ENCODE measurements around the gene CGNL1.

CGNL1 gene

GRCh38 chr15:57462381-57462780, 86.1 kb downstream of the CGNL1 start:
- DNase-seq = no peak

- DNase-seq = no peak
Observed at GRCh38 chr15:57463360-57463759, 87.1 kb downstream of the CGNL1 start.

GRCh38 chr15:57464480-57464879, 88.2 kb downstream of the CGNL1 start:
- DNase-seq = no peak

- no peak for DNase-seq
Observed at GRCh38 chr15:57468486-57468885, 92.2 kb downstream of the CGNL1 start.

GRCh38 chr15:57470543-57470942, 94.2 kb downstream of the CGNL1 start:
- no peak for DNase-seq

- no peak for DNase-seq
Observed at GRCh38 chr15:57472861-57473260, 96.6 kb downstream of the CGNL1 start.

GRCh38 chr15:57476533-57476975, 100.2 kb downstream of the CGNL1 start:
- no peak for DNase-seq

GRCh38 chr15:57477736-57478522, 101.6 kb downstream of the CGNL1 start:
- peak in 1 of 2 experiments; percentile 21 for DNase-seq

GRCh38 chr15:57479005-57479404, 102.7 kb downstream of the CGNL1 start:
- no peak for DNase-seq

- DNase-seq = no peak
Observed at GRCh38 chr15:57481038-57481705, 104.9 kb downstream of the CGNL1 start.

- no peak for DNase-seq
Observed at GRCh38 chr15:57485869-57486268, 109.6 kb downstream of the CGNL1 start.

GRCh38 chr15:57486833-57487232, 110.5 kb downstream of the CGNL1 start:
- no peak for DNase-seq

- no peak for DNase-seq
Observed at GRCh38 chr15:57489122-57489521, 112.8 kb downstream of the CGNL1 start.

- no peak for DNase-seq
Observed at GRCh38 chr15:57493351-57493750, 117.0 kb downstream of the CGNL1 start.

- no peak for DNase-seq
Observed at GRCh38 chr15:57494581-57494980, 118.3 kb downstream of the CGNL1 start.

- DNase-seq = no peak
Observed at GRCh38 chr15:57495041-57495440, 118.7 kb downstream of the CGNL1 start.

GRCh38 chr15:57495554-57496165, 119.4 kb downstream of the CGNL1 start:
- DNase-seq = no peak

- no peak for DNase-seq
Observed at GRCh38 chr15:57496594-57496945, 120.3 kb downstream of the CGNL1 start.

- DNase-seq = peak; percentile 97 to 99
Observed at GRCh38 chr15:57496946-57497869, 120.9 kb downstream of the CGNL1 start.

GRCh38 chr15:57500256-57500655, 124.0 kb downstream of the CGNL1 start:
- no peak for DNase-seq

- DNase-seq = no peak
Observed at GRCh38 chr15:57500979-57501576, 124.8 kb downstream of the CGNL1 start.

- DNase-seq = no peak
Observed at GRCh38 chr15:57502116-57502515, 125.8 kb downstream of the CGNL1 start.
